ENCODE data around the gene QPCT.

DNA sequence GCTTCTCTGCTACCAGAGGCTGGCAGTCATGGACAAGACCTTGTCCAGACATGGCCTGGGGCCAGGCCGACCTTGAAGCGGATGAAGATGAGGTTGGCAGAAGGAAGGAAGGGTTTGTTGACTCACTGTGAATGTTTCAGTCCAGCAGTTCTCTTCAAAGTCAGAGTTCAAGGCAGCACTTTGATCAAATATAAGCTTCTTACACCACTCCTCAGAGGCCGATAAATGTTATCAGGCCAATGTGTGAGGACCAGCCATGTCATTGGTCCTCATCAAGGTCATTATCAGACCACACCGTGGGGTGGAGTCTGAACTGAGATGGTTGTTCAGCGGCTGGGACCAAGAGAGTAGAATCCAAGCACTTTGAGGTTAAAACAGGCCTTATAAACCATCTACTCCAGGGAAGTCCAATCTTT is 35.5 kb downstream of the QPCT start:
- TF ChIP-seq, protein P1, sequence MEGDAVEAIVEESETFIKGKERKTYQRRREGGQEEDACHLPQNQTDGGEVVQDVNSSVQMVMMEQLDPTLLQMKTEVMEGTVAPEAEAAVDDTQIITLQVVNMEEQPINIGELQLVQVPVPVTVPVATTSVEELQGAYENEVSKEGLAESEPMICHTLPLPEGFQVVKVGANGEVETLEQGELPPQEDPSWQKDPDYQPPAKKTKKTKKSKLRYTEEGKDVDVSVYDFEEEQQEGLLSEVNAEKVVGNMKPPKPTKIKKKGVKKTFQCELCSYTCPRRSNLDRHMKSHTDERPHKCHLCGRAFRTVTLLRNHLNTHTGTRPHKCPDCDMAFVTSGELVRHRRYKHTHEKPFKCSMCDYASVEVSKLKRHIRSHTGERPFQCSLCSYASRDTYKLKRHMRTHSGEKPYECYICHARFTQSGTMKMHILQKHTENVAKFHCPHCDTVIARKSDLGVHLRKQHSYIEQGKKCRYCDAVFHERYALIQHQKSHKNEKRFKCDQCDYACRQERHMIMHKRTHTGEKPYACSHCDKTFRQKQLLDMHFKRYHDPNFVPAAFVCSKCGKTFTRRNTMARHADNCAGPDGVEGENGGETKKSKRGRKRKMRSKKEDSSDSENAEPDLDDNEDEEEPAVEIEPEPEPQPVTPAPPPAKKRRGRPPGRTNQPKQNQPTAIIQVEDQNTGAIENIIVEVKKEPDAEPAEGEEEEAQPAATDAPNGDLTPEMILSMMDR (conservative IDR thresholded peaks at IDR 0.05; ENCODE audit: low read length), result no peak
- TF ChIP-seq EZH2phosphoT487 (IDR thresholded peaks at IDR 0.05; ENCODE audit: borderline replicate concordance, low read depth, low read length), result no peak
